ENCODE results near the gene TOMT. TPM values are rescaled to one million over a fixed set of nuclear protein-coding genes. Genes with fewer than 3 reads are reported as not detected.
"Not testable (repeated sequence)": the region's sequence is repeated elsewhere in the genome, so short reads cannot be mapped to it uniquely, and the experiment has no call there.

TOMT gene
- total RNA-seq, 1 donor from 2014 or later = not detected

DNA sequence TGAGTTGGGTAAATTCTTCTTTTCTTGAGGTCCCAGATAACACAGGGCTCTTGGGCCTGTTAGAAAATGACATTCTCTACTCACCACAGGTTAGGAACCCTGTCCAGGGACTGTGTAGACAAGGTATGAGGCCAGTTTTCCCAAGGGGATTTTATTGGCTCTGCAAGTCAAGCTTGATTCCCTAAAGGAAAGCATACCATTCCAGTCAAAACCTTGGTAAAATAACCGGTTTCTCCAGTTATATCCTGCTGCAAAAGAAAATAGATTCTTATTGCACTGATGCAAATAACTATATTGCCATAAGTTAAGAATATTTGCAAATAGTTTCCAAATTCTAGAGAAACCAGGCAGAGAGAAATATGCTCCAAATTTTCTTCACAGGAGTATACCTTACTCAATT is 20.2 kb downstream of the TOMT start:
- no peak for DNase-seq (ENCODE audit: low spot score)

DNA sequence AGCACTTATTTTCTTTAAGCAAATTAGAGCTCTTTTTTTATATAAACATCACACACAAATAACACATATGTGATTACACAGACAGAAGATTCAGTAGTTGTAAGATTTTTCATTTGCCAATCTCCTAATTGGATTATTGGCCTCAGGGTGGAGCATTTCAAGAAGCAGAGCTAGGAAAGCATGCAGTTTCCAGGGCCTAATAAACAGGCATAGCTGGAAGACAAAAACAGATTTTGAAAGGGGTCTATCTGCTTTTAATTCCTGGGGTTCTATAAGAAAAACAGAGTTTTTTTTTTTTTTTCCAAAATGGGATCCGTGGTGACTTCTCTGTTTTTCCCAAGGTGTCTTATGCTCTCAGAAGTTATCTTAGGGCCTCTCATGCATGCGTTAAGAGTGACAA is 22.2 kb downstream of the TOMT start:
- no peak for DNase-seq (ENCODE audit: low spot score)

GRCh38 chr11:72129381-72129780 is 23.7 kb downstream of the TOMT start:
- DNase-seq (ENCODE audit: low spot score) = no peak

DNA sequence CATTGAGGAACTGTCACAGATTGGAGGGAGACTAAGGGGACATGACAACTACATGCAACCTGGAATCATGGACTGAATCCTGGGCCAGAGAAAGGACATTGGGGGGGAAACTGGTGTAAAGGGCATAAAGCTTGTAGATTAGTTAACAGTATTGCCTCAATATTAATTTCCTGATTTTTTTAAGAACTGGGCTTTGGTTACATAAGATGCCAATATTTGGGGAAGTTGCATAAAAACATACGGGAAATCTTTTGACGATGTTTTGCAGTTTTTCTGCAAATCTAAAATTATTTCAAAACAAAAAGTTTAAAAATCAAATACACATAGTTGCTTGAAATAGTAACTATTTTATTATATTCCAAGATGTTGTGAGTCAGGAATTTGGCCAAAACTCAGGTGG is 26.9 kb downstream of the TOMT start:
- DNase-seq (ENCODE audit: low spot score) = no peak

DNA sequence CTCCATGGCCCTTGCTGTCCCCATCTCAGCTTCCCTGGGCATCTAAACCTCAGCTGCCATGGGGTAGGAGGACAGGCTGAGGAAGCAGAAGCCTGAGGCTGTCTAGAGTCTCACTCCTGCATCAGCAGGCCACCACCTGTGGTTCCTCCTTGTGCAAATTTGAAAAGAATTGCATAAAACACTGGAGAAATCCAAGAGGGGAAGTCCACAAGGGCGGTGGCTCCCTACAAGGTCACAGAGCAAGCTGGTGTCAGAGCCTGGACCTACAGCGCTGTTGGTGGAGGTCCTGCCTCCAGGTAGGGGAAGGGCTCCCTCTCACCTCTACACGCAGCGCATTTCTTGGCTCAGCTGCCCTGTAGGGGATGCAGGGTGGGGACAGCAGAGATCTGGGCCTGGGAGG is 29.7 kb downstream of the TOMT start, which contains the start of gene FOLR3:
Gene FOLR3 (plus strand): TSS at position 253 of the 400 bp plus-strand sequence. CDS start 228 bp downstream, outside the sequence.
- not testable (repeated sequence) for DNase-seq (ENCODE audit: low spot score)

GRCh38 chr11:72135891-72136683 is 30.4 kb downstream of the TOMT start:
- DNase-seq (ENCODE audit: low spot score) = no peak

GRCh38 chr11:72136684-72137262 is 31.0 kb downstream of the TOMT start:
- no peak for DNase-seq (ENCODE audit: low spot score)

DNA sequence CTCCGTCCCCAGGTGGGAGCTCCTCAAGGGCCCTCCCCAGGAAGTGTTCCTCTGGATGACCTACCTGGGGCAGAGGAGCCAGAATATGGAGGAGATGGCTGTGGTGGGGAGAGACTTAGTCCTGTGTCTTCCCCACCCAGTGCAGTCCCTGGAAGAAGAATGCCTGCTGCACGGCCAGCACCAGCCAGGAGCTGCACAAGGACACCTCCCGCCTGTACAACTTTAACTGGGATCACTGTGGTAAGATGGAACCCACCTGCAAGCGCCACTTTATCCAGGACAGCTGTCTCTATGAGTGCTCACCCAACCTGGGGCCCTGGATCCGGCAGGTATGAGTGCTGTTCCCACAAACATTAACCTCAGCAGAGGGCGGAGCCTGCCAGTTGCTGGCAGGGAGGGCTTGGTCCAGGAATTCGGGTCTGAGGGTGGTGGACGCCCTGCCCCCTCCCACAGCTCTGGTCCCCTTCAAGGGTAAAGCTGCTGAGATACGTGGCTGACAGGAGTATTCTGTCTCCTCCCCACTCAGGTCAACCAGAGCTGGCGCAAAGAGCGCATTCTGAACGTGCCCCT is 33.2 kb downstream of the TOMT start:
- DNase-seq (ENCODE audit: low spot score) = no peak

DNA sequence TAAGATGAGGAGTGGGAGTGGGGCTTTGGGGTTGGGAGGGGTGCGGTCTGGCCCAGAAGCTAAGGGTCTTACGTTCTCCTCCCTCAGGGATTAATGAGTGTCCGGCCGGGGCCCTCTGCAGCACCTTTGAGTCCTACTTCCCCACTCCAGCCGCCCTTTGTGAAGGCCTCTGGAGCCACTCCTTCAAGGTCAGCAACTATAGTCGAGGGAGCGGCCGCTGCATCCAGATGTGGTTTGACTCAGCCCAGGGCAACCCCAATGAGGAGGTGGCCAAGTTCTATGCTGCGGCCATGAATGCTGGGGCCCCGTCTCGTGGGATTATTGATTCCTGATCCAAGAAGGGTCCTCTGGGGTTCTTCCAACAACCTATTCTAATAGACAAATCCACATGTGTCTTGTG is 33.8 kb downstream of the TOMT start:
- DNase-seq (ENCODE audit: low spot score) = no peak

DNA sequence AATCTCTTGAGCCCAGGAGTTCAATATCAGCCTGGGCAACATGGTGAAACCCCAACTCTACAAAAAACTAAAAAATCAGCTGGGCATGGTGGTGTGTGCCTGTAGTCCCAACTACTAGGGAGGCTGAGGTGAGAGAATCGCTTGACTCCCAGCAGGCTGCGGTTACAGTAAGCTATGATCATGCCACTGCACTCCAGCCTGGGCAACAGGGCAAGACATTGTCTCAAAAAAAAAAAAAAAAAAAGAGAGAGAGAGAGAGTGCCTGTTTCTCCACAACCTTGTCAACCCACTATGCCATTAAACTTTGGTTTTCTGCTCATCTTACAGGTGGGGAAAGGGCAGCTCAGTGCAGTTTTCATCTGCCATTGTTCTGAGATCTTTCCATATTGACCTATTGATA is 34.9 kb downstream of the TOMT start:
- DNase-seq (ENCODE audit: low spot score) = no peak

DNA sequence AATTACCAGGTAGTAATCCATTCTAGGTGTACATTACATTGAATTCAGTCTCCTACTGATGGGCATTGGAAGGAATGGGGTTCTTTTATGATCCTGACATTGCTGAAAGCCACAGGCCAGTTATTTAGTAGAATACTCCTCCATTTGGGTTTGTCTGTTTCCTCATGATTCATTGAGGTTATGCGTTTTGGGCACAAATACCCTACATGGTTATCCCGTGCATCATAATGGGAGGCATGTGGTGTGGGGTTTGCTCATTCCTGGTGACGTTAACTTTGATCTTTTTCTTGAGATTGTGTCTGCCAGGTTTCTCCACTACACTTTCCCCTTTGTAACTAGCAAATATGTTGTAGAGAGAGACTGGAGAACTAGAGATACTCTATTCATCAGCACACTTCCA is 35.3 kb downstream of the TOMT start:
- no peak for DNase-seq (ENCODE audit: low spot score)

- not testable (repeated sequence) for DNase-seq (ENCODE audit: low spot score)
These were observed 36.4 kb downstream of the TOMT start for GRCh38 chr11:72142086-72142485.

DNA sequence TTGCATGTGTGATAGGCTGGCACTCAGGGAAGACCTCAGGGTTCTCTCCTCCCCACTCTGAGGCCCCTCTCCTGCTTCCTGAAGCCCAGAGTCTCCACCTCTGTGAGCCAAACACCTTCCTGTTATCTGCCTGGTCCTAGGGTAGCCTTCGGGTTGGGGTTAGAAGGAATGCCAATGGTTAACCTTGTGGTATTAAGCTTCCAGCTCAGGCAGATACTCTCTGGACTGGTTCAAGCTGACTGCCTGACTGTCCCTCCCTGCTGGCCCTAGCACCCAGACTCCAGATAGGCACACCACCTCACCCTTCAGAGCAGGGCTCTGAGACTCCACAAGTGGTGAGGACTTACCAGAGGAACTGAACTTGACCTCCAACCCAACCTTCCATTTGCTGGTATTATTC is 36.8 kb downstream of the TOMT start:
- DNase-seq (ENCODE audit: low spot score) = not testable (repeated sequence)

DNA sequence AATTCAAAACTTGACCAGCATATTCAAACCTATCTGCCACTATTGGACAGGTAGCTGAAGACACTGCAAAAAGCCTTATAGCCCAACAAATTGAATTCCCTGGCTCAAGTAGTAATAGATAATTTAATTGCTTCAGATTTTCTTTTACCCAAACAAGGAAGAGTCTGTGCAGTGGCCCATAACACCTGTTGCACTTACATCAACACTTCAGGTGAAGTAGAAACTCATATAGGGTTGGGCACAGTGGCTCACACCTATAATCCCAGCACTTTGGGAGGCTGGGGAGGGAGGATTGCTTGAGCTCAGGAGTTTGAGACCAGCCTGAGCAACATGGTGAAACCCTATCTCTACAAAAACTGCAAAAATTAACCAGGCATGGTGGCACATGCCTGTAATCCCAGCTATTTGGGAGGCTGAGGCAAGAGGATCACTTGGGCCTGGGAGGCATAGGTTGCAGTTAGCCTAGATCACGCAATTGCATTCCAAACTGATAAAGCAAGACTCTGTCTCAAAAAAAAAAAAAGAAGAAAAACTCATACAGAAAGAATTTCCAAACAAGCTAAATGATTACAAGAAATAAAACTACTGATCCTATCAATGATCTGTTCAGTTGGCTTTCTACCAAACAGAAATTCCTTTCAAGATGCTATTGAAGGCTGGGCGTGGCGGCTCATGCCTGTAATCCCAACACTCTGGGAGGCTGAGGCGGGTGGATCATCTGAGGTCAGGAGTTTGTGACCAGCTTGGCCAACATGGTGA is 39.3 kb downstream of the TOMT start:
- peak; percentile 25 for DNase-seq (ENCODE audit: low spot score)

GRCh38 chr11:72146625-72147024 is 40.9 kb downstream of the TOMT start:
- DNase-seq (ENCODE audit: low spot score) = no peak

GRCh38 chr11:72150882-72151281 is 45.2 kb downstream of the TOMT start:
- no peak for DNase-seq (ENCODE audit: low spot score)

- DNase-seq (ENCODE audit: low spot score) = not testable (repeated sequence)
These were observed 48.1 kb downstream of the TOMT start for GRCh38 chr11:72153874-72154273.

DNA sequence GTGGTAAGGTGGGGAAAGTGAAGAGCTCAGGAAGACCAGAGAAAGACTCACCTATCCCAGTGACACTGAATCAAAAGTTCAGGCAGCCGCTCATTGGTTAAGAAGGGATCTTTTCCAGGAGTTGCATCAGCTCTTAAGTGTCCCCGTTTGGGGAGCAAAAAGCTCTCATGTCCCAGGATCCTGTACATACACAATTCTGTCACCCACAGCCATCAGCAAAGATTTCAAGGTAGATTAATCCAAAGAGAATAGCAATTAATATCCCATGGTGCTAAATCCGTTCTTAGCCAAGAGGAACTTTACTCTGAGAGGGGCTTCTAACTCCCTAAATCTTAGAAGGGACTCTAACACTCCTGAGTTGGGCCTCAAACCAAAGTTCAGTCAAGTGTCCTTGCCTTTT is 49.1 kb downstream of the TOMT start:
- no peak for DNase-seq (ENCODE audit: low spot score)

GRCh38 chr11:72155751-72156150 is 50.0 kb downstream of the TOMT start:
- DNase-seq (ENCODE audit: low spot score) = no peak

- no peak for DNase-seq (ENCODE audit: low spot score)
These were observed 51.4 kb downstream of the TOMT start for GRCh38 chr11:72157131-72157530.

All from umbilical cord (tissue), 2 donors.